Liver (tissue), 9 donors: ENCODE data around the gene CDC42EP3. TPM values are rescaled to one million over a fixed set of nuclear protein-coding genes. Genes with fewer than 3 reads are reported as not detected.

ENCODE experiments used
- DNase-seq: peaks from one replicate; pipeline ENCODE4 v3.0.0-alpha.2; 2017; ENCODE audit warnings: low spot score
- H3K27ac ChIP-seq, 2 donors: one replicate each; pipeline ENCODE4 v1.7.0; 2013; ENCODE audit warnings: inconsistent platforms in 2 of 2, low read length in 2 of 2, control low read depth in 1 of 2, low read depth in 1 of 2, mild to moderate bottlenecking in 1 of 2
- H3K27me3 ChIP-seq, 4 donors: one replicate each; pipeline versions ENCODE4 v1.6.1 to v1.7.0; 2013; ENCODE audit warnings: low read length in 3 of 4, inconsistent platforms in 1 of 4, mild to moderate bottlenecking in 1 of 4, moderate library complexity in 1 of 4; ENCODE audit not compliant: control insufficient read depth in 4 of 4, insufficient read depth in 4 of 4
- H3K36me3 ChIP-seq, 4 donors: one replicate each; pipeline versions ENCODE4 v1.6.1 to v1.7.0; 2013; ENCODE audit warnings: low read length in 3 of 4, mild to moderate bottlenecking in 3 of 4, low read depth in 1 of 4, moderate library complexity in 1 of 4; ENCODE audit not compliant: control insufficient read depth in 4 of 4, insufficient read depth in 3 of 4
- H3K4me1 ChIP-seq, 4 donors: one replicate each; pipeline versions ENCODE4 v1.6.1 to v1.7.0; 2013; ENCODE audit warnings: low read length in 3 of 4, mild to moderate bottlenecking in 3 of 4, moderate library complexity in 1 of 4; ENCODE audit not compliant: control insufficient read depth in 4 of 4, insufficient read depth in 4 of 4
- H3K4me3 ChIP-seq, 3 donors: one replicate each; pipeline versions ENCODE4 v1.6.1 to v1.7.0; 2013; ENCODE audit warnings: low read length in 3 of 3, control low read depth in 1 of 3, low read depth in 1 of 3, mild to moderate bottlenecking in 1 of 3
- H3K9ac ChIP-seq, 2 donors: one replicate each; pipeline ENCODE4 v1.7.0; 2013; ENCODE audit warnings: low read length in 2 of 2, mild to moderate bottlenecking in 2 of 2, moderate library complexity in 2 of 2, control low read depth in 1 of 2, low read depth in 1 of 2
- H3K9me3 ChIP-seq, 4 donors: one replicate each; pipeline versions ENCODE4 v1.6.1 to v1.7.0; 2013; ENCODE audit warnings: low read length in 3 of 4; ENCODE audit not compliant: control insufficient read depth in 4 of 4
- ATF3 ChIP-seq: IDR thresholded peaks from 2 replicates; pipeline ENCODE4 v1.6.1; 2016; ENCODE audit warnings: antibody characterized with exemption
- CTCF ChIP-seq: fragments of 150-350 bp; IDR thresholded peaks from 2 replicates; pipeline ENCODE4 v1.5.1; 2017; ENCODE audit warnings: improper control_type of control experiment, low read depth, low read length; ENCODE audit not compliant: missing input control
- EGR1 ChIP-seq, 2 donors: IDR thresholded peaks; 2 replicates each; pipeline ENCODE4 v1.6.1; 2016 to 2018; ENCODE audit warnings: antibody characterized with exemption in 2 of 2, low read depth in 2 of 2
- FOXA1 ChIP-seq: IDR thresholded peaks from 2 replicates; pipeline ENCODE4 v1.6.1; 2016; ENCODE audit warnings: antibody characterized with exemption
- GABPA ChIP-seq, 2 donors: IDR thresholded peaks in 1 of 2; conservative IDR thresholded peaks in 1 of 2; 2 replicates each; pipeline ENCODE4 v1.6.1; 2016; ENCODE audit warnings: antibody characterized with exemption in 2 of 2, mild to moderate bottlenecking in 1 of 2, moderate library complexity in 1 of 2
- HNF4G ChIP-seq: IDR thresholded peaks from 2 replicates; pipeline ENCODE4 v1.6.1; 2016; ENCODE audit warnings: antibody characterized with exemption
- JUND ChIP-seq, 2 donors: IDR thresholded peaks; 2 replicates each; pipeline ENCODE4 v1.6.1; 2016; ENCODE audit warnings: antibody characterized with exemption in 2 of 2
- RAD21 ChIP-seq, 2 donors: IDR thresholded peaks; 2 replicates each; pipeline ENCODE4 v1.6.1; 2016; ENCODE audit warnings: antibody characterized with exemption in 2 of 2, mild to moderate bottlenecking in 2 of 2
- REST ChIP-seq: IDR thresholded peaks from 2 replicates; pipeline ENCODE4 v1.6.1; 2016; ENCODE audit warnings: antibody characterized with exemption, mild to moderate bottlenecking
- YY1 ChIP-seq: IDR thresholded peaks from 2 replicates; pipeline ENCODE4 v1.6.1; 2016; ENCODE audit warnings: antibody characterized with exemption, mild to moderate bottlenecking
- ZBTB33 ChIP-seq: IDR thresholded peaks from 2 replicates; pipeline ENCODE4 v1.6.1; 2016; ENCODE audit warnings: antibody characterized with exemption
- WGBS: extraction: QIAGEN DNeasy Blood & Tissue Kit; methylation state at CpG from one replicate; pipeline ENCODE4 v1.1.7; 2013; 5-methylcytosine and 5-hydroxymethylcytosine counted together
- polyA plus RNA-seq, 2 donors: library from polyadenylated mRNA; stranded (reverse) in 1 of 2; unstranded in 1 of 2; fragments of 200-250 nt in 1 of 2; fragments of >200 nt in 1 of 2; fragmentation: Nextera tagmentation in 1 of 2; extraction: Ambion mirVana in 1 of 2; gene quantifications; one replicate each; pipeline versions ENCODE4 v1.2.1 to v1.2.3, GENCODE V29; 2013 to 2015
- total RNA-seq, 2 donors: library from RNA; depleted of rRNA; stranded (reverse); fragments of >200 nt; gene quantifications; one replicate each; pipeline ENCODE4 v1.2.3, GENCODE V29; 2014
- donor health status: healthy.
- donor health status: healthy.
- donor health status: healthy.
- donor health status: healthy.
- donor health status: healthy.

Gene CDC42EP3
- total and polyA plus RNA-seq, 4 donors = 2.5 to 4.1 (median 3.3) TPM

- Histone ChIP-seq H3K4me1 (no peaks in the 10 kb centered on the region), H3K9me3 (no peaks in the 10 kb centered on the region), H3K9ac (no peak overlapping the region), H3K27ac (no peak overlapping the region), H3K27me3 (no peaks in the 10 kb centered on the region), H3K4me3 (no peak overlapping the region), H3K36me3 (no peaks in the 10 kb centered on the region)
- TF ChIP-seq FOXA1 (no peak), ATF3 (no peak), GABPA (IDR thresholded peaks at IDR 0.05 in 1 of 2, conservative IDR thresholded peaks at IDR 0.05 in 1 of 2) (no peak), JUND (IDR thresholded peaks at IDR 0.05) (no peak), YY1 (no peak), ZBTB33 (no peak)
- WGBS = 77% methylated on average over 4 of the region's 4 CpGs
- DNase-seq = no peak
Measured at GRCh38 chr2:37706334-37707183, 35.1 kb upstream of the CDC42EP3 start.

GRCh38 chr2:37705191-37705590 is 33.7 kb upstream of the CDC42EP3 start:
- no peaks in the 10 kb centered on the region for H3K4me1 ChIP-seq
- no peaks in the 10 kb centered on the region for H3K27me3 ChIP-seq
- TF ChIP-seq RAD21 (IDR thresholded peaks at IDR 0.05) (no peak), CTCF (no peak), REST (no peak), FOXA1 (no peak), EGR1 (IDR thresholded peaks at IDR 0.05; ENCODE audit: low read depth in 2 of 2) (no peak), HNF4G (no peak)
- no peak overlapping the region for H3K27ac ChIP-seq
- no peaks in the 10 kb centered on the region for H3K9me3 ChIP-seq
- no peak for DNase-seq
- 87% methylated on average over 2 of the region's 2 CpGs for WGBS
- no peak overlapping the region for H3K4me3 ChIP-seq
- no peak overlapping the region for H3K9ac ChIP-seq
- H3K36me3 ChIP-seq = no peaks in the 10 kb centered on the region
